Frontal cortex (tissue), 4 donors: ENCODE results near the gene BICD1. TPM values are rescaled to one million over a fixed set of nuclear protein-coding genes. Genes with fewer than 3 reads are reported as not detected.

Experiments used
- DNase-seq, 2 donors: peaks; one replicate each; pipeline ENCODE4 v3.0.0; 2012; ENCODE audit warnings: low spot score in 2 of 2
- FAIRE-seq: peaks from 2 replicates; lab custom pipeline; 2012; peaks lifted over from hg19 to GRCh38; lab: Jason Lieb, UNC
- total RNA-seq: library from RNA; depleted of rRNA; stranded (reverse); fragments of >200 nt; gene quantifications from one replicate; pipeline ENCODE4 v1.2.3, GENCODE V29; 2014
- donor health status: control.
- donor health status: control.
- donor health status: control.

The BICD1 gene
- total RNA-seq, 1 donor from 2014 or later = 36.3 TPM

DNA sequence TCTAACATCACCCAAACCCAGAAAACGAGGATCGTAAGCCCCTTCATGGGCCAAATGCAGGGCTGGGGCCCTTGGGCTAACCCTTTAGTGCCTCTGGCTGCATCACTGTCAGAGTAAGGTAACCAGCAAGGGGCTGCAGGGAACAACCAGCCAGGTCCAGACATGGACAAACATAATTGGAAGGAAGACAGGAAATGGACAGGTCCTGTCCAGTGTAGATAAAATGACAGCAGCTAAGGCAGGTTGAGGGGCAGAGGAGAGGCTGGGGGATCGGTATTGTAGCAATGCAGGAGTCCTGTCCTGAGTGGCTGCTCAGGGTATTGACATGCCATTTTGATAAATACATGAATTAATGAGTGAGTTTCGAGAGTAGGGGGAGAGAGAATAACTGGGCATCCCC is 29.8 kb downstream of the BICD1 start:
- FAIRE-seq (no peak), DNase-seq (no peak)

DNA sequence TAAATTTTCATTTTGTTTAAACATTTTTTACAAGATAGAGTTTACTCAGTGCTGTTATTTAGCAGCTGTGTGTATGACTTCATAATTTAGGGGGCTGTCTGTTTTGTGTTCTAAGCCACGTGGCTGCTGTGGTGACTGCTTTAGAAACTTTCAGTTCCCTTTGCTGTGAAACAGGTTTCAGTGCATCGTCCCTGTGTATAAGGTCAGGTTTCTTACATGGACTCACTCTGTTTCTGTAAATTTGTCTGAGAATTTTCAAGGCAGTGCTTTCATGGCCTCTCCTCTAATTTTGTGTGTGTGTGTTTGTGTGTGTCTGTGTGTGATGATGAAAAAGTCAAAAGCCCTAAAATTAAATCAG is 32.4 kb downstream of the BICD1 start:
- no peak for DNase-seq
- no peak for FAIRE-seq

DNA sequence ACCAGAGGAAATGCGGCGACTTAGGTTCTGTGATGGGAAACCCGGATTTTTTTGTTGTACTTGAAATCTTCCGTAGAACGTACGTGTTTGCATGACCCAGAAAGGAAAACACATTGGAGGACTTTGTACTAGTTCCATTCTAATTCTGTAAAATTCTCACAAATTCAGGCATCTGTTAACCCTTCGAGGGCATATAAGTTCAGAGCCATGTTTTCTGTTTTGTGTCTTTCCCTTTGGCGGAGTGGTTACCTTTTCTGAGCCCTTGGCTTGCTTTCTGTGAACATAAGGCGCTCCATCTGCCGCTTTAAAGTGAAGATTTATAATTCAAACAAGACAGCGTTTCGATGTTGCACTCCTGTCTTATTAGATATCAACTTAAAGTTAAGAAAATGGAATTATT is 34.2 kb downstream of the BICD1 start:
- no peak for FAIRE-seq

DNA sequence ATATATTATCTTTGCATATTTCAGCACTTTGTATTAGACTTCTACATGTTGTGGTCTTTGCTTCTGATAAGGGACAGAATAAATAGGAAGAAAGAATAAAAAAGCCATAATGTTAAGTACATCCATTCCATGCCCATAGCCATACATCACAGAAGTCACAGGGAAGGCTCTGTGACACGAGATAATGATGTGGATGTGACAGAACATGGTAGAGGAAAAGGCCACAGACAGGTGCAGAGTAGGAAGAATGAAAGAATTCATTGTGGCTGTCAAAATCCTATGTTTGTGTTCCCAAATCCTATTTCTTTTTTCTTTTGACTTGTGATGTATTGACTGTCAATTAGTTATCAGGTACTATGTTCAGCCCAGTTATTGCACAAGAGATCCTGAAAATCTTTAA is 38.4 kb downstream of the BICD1 start:
- FAIRE-seq = no peak
- no peak for DNase-seq

More for the DNA sequence above, 34.2 kb downstream of the BICD1 start:
- no peak for DNase-seq

DNA sequence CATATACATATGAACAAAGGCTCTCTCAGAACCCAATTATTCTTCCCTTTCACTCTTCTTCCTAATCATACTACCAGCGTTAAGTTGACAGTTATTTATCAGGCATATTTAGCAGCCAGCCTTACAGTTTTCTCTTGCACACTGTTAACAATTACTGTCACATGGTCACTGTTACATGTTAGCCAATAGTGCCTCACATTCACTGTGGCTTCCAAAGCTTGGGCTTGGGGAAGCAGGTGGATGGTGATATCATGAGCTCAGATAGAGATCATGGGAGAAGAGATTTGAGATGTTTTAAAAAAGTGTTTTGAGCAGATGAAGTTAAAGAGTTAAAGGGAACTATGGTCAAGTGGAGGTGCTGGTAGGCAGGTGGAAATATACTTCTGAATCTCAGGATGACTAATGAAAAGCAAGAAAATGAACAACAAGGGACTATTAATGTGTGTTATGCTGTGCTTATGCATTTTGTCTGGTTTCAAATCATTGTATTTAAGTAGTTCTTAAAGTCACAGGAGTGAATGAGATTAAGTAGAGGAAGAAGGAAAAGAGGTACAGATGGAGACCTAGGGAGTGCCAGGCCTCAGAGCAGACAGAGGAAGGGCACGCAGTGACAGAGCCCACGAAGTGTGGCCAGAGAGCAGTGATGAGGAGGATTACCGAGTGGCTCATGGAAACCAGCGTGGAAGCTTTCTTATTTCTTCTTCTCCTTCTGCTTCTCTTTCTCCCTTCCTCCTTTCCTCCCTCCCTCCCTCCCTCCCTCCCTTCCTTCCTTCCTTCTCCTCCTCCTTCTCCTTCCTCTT is 39.6 kb downstream of the BICD1 start:
- FAIRE-seq (no peak), DNase-seq (no peak)

DNA sequence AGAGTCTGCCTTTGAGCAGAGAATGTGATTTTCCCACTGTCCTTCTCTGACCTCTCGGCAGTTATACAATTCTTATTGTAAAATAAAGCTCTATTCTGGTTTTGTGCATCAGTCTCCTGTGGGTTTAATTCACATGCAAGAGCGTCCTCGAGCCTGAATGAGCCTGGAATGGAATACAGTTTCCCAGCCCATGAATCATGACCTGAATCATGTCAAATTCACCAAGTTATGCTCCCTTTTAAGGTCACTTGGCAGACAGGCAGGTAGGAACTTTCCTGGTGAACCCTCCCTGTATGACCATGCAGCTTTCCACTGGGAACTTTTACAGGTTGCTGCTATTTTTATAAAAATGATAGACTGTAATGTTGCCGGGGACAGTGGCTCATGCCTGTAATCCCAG is 41.7 kb downstream of the BICD1 start:
- no peak for FAIRE-seq
- DNase-seq = no peak

DNA sequence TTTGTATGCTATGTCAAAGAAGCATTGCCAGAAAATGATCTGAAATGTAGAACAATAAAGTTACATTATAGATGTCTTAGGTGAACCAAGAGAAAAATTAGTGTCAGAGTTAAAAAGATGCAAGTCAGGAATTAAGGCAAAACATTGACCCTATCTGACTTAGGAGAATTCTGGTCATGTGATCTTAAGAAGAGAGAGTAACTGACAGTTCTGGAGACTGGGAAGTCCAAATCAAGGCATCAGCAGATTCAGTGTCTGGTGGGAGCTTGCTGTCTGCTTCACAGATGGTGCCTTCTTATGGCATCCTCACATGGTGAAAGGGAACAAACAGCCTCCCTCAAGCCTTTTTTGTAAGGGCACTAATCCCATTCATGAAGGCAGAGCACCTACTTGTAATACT is 42.8 kb downstream of the BICD1 start:
- DNase-seq (no peak), FAIRE-seq (no peak)

DNA sequence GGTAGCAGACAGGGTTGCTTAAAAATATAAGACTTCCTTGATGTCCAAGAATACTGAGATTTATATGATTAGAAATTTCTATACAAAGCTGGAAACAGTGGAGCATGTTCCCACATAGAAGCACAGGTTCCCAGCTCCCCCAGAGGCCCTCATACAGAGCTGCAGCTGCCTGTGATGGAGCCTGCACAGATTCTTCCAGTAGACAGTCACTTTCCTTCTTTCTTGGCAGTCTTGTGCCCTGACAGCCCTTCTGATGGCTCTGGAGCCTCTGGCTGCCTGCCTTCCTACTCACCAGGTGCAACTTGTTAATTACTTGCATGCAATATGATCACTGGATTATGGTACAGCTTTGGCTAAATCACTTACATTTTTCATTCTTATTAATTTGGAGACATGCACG is 44.4 kb downstream of the BICD1 start:
- FAIRE-seq = no peak
- DNase-seq = no peak

DNA sequence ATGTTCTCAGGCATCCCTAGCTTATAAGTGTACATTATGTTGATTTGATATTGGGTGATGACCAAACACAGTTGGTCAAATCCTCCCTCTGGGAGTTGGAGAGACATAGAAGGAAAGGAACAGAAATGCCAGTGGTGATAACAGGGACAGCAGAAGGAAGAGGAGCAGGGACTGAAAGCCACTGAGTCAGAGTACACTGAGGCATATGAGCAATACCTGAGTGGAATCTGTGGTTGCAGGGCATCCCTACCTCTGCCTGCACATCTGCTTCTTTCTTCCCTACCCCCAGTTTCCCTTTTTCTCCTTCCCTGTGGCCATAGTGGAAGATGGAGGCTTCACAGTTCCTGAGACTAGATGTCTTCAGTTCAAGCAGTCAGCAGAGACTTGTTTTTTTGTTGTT is 44.9 kb downstream of the BICD1 start:
- FAIRE-seq (no peak), DNase-seq (no peak)

DNA sequence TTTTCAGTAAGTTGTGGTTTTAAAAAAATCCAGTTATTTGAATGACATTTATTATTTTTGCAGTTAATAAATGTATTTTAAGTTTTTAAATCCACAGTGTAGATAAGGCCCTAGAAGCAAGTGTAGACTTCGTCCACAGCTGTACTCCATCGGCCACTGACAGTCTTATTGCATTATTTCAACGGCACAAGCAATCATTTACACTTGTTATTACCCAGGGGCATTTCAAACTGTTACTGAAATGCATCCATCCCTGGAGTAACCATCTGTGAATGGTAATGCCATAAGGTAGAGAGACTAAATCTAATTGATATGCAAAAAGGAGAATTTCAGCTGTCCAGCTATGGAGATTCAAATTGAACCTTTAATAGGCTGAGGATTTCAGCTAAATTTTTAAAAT is 48.4 kb downstream of the BICD1 start:
- FAIRE-seq = no peak
- no peak for DNase-seq

DNA sequence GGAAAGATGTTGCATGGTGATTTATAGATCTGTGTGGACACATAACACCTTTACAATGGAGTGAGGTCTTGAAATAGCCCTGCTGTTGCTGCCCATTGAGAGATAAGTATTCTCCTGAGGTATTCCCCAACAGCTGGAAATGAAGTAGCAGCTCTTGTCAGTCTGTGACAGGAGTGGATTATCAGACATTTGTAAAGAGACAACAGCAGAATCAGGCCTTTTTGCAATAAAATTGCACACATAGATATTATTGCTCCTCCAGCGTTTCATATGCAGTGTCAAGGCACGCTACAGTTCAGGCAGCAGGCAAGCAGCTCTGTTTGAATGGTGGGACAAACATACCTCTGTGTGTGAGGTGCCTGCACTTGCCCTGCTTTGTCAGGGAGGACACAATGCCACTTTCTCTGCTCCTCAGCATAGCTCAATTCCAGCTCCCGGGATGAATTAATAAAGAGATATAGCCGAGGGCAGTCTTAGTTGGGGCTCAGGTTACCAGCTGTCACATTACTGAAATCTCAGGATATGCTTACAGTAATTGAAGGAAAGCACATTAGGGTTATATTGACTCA is 49.4 kb downstream of the BICD1 start:
- no peak for FAIRE-seq
- no peak for DNase-seq

DNA sequence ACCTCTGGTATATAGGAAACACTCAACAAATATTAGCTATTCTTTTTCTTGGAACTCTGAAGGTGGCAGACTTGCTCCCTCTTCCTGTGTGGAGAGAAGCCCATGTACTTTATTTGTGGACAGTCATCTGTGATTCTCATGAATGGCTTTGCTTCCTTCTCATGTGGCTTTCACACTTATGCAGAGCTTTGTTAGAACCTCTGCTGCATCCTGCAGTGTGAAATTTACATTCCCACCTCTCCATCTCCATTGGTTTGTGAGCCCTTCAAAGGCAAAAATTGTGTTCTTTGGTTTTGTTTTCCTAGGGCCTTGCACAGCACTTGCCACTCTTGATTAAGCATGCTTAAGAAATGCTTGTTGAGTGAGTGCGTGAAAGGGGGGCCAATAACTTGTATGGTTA is 51.9 kb downstream of the BICD1 start:
- DNase-seq (no peak), FAIRE-seq (no peak)

DNA sequence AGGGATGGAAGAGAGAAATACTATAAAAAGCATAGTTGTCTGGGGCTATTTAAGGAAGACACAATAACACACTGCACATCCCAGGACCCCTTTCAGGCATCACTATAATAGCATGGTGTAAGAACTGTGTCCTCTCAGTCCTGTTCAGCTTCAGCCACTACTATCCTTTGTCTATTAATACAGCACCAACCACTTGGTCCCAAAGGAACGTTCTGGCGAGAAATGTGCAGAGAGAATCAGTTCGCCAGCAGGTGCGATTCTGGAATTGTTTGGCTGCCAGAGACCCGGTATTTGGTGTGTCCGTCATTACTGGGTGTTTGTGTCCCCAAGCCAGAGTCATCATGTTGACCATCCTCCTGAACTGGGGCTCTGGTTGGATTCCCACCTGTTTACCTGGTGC is 52.7 kb downstream of the BICD1 start:
- FAIRE-seq (no peak), DNase-seq (no peak)

DNA sequence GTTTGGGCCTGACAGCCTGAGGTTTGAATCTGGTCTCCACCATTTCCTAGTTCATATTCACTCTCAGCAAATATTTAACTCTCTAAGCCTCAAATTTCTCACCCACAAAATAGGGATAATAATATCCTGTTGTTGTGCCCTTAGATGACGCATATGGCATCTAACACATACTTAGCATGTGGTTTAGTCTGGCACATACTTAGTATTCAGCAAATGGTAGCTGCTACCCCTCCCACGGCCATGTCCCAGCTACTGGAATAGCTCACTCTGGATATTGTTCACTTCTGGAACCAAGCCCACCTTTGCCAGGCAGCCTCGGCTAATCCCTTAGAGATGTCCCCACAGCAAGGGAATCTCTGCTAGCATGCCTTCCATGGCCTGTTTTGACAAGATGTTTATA is 53.3 kb downstream of the BICD1 start:
- peak in 1 of 2 donors; percentile 30 for DNase-seq
- FAIRE-seq = no peak

DNA sequence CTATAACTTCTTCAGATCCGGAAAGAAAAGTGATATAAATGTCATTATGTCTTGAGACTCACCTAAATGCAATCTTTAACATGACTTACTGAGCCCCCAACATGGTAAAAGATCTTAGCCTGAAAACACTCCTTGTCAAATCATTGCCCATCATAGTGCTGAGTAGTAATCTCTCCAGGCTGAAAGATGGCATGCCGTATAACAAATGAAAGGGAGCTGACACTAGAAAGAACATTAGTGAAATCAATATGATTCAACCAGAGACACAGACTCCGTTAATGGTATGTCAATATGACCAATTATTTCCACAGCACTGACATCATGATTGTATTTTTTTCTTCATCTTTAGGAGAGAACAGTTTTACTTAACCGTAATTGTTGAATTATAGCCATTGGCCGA is 54.4 kb downstream of the BICD1 start:
- no peak for FAIRE-seq
- no peak for DNase-seq

DNA sequence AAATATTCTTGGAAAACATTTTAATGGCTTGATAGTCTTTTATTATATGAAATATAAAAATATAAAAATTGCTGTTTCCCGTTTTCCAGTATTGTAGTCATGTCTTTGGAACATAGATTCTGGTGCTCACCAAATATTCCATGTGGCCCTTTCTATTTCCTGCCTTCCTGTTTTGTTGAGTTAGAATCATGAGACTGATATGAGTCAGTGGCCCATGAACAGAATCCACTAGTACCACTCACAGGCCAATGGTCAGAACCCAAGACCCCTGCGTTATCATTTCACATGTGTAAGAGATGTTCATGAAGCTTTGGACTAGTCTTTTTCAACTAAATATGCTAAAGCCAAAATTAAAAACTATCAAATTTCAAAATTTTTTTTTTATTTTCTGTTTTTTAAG is 56.9 kb downstream of the BICD1 start:
- FAIRE-seq (no peak), DNase-seq (no peak)

DNA sequence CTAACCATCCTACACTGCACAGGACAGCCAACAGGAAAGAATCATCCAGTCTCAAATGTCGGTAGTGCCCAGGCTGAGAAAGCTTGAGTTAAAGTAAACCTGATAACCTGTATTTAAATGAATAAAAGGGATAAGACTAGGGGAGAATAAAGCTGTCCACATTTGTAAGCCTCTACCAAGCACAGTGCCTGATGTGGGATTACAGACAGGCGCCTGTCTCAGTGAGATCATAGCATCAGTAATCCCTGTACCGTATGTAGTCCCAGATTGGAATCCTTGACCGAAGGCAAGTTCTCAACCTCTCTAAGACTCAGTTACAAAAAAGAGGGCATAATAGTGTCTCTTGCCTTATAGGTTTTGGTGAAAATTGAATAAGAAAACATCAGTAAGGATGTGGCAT is 59.9 kb downstream of the BICD1 start:
- DNase-seq (no peak), FAIRE-seq (no peak)

DNA sequence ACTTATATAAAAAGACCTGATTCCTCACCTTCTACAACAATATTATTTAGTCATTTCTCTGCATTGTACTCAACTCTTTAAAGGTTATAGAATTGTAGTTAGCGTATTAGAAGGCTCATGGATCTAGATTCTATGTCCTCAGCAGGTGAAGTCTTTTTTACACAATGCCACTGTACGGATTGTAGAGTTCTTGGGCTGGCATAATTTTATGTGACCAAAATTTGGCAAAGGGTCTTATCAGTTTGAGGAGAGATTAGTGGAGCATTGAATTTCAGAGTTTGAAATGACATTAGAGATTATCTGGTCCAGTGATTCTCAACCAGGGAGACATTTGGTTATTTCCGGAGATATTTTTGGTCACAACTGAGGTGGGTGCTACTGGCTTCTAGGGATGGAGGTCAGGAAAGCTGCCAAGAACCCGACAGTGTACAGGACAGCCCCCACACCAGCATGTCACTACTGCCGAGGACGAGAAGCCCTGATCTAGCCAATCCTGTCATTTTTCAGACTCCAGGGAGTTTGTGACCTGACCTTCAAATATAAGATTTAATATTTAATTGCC is 63.9 kb downstream of the BICD1 start:
- FAIRE-seq = no peak

DNA sequence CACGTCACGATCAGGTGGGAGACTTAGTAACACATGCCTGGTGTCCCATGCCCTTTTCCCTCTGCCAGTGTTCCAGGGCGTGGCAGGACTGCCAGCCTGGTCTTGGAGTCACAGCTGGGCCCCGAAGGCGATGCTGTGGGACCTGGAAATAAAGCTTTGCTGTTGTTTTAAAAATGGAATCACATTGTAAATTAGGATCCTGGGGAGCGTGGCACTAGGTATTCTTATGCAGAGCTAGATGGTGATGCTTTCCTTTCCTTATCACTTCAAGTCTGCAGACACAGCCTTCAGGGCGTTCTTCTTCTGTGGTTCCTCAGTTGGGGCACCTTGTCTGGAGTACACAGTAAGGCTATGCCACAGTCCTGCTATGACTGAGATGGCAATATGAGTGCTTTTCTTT is 64.6 kb downstream of the BICD1 start:
- DNase-seq = no peak

More for the DNA sequence above, 63.9 kb downstream of the BICD1 start:
- DNase-seq = no peak

DNA sequence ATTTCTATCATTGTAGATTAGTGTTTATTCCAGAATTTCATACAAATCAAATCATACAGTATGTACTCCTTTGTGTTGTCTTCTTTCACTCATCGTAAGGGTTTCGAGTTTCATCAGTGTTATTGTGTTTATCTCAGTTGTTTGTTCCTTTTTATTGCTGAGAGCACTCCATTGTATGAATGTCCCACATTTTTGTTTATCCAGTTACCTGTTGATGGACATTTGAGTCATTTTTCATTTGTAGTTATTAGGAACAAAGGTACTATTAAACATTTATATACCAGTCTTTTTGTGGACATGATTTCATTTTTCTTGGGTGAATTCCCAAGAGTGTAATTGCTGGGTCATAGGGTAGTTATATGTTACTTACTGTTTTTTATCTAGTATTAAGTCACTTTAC is 70.0 kb downstream of the BICD1 start:
- no peak for FAIRE-seq
- no peak for DNase-seq

More for the DNA sequence above, 64.6 kb downstream of the BICD1 start:
- FAIRE-seq = no peak

DNA sequence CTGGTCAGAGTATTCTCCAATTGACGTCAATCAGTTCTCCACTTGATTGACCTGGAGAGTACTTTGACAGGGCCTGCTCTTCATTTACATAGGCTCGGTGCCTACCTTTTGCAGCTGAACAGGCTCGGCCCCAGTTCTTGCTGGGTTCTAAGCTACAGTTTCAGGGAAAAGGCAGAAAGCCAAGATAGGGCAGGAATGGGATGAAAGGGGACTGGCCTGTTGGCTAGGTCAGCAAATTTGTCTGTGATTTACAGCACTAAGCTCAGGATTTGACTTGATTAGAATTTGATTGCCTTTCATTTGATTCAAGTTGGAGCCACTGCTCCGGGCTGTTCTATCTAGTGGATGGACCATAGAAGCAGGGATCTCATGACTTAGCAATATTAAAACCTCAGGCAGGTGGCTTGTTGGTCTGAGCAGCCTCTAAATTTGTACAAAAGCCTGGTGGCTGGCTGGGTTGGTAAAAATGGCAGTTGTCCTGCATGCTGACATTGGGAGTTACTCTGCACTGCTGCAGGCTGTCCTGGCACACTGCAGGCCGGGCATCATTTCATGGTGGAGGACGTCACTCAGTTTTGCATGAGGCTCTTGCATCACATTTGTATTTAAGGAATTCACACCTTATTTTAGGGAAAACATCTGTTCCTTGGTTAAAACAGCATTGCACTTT is 71.8 kb downstream of the BICD1 start:
- no peak for FAIRE-seq
- DNase-seq = no peak
